Stimulated activated CD4-positive, alpha-beta T cell treated with anti-CD3 and anti-CD28 coated beads, Interleukin-4, amount 100 ng/mL, for 1 hour (primary cell): ENCODE results near the gene KCNC3.
"Not testable (repeated sequence)": the region's sequence is repeated elsewhere in the genome, so short reads cannot be mapped to it uniquely, and the experiment has no call there.

Experiments
- DNase-seq: peaks from one replicate; pipeline ENCODE4 v3.0.0-alpha.2; 2020

The KCNC3 gene

DNA sequence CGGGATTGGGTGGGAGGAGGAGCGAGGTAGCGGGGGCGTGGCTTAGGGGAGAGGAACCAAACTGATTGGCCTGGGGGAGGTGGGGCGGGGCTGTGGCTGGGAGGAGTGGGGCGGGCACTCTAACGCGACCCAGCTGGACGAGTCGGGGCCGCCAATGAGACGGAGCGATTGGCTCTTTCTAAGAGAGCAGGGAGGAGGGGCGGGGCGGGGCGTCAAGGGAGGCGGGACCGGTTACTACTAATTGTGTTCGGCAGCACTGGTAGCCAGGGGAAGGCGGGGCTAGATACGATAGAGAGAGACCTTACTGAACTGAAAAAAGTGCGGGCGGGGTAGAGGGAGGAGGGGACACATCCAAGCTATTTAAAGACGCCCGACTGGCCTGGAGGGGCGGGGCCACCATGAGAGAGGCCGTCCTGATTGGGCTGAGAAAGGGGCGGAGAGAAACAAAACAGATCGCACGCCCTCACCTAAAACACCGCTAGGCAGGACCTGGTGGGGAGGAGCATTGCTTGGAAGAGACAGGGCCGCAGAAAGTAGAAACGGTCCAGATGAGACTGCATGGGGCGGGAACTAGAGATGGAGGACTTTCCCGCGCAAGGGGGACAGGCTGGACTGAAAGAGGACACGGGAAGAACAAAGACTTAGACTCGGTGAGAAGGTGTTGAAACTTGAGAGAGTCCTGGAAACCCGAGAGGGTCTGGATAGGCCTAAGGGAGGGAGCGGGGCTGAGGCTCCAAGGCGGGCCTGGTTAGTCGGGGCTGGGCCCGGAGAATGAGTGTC is at the start of gene KCNC3:
TSS of gene KCNC3 (minus strand) at position 232 of the 780 bp plus-strand sequence. CDS start 295 bp downstream, outside the sequence.
- peak; percentile 96 for DNase-seq

DNA sequence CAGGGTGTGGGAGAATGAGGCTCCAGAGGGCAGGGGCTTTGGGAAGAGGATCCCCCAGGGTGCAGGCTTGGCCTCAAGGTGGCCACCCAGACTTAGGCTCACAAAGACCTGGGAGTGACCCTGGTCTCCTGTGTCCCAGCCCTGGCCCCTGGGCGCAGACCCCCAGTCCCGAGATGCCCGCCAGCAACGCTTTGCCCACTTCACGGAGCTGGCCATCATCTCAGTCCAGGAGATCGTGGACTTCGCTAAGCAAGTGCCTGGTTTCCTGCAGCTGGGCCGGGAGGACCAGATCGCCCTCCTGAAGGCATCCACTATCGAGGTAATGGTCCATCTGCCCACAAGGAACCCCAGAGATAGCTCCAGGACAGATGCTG is 49.7 kb upstream of the KCNC3 start:
- DNase-seq, result no peak

GRCh38 chr19:50378169-50378862 is 49.1 kb upstream of the KCNC3 start:
- no peak for DNase-seq

DNA sequence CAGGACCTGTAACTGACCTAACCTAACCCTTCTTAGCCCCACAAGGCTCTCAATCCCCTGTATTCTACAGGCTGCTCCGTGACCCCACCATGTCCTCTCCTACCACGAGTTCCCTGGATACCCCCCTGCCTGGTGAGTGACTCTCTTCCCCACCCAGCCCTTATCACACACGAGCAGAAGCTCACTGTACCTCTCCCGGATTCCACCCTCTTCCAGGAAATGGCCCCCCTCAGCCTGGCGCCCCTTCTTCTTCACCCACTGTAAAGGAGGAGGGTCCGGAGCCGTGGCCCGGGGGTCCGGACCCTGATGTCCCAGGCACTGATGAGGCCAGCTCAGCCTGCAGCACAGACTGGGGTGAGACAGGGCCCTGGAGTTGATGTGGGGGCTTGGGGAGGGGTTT is 48.3 kb upstream of the KCNC3 start:
- no peak for DNase-seq

GRCh38 chr19:50377051-50377461 is 47.9 kb upstream of the KCNC3 start:
- peak; percentile 62 for DNase-seq

DNA sequence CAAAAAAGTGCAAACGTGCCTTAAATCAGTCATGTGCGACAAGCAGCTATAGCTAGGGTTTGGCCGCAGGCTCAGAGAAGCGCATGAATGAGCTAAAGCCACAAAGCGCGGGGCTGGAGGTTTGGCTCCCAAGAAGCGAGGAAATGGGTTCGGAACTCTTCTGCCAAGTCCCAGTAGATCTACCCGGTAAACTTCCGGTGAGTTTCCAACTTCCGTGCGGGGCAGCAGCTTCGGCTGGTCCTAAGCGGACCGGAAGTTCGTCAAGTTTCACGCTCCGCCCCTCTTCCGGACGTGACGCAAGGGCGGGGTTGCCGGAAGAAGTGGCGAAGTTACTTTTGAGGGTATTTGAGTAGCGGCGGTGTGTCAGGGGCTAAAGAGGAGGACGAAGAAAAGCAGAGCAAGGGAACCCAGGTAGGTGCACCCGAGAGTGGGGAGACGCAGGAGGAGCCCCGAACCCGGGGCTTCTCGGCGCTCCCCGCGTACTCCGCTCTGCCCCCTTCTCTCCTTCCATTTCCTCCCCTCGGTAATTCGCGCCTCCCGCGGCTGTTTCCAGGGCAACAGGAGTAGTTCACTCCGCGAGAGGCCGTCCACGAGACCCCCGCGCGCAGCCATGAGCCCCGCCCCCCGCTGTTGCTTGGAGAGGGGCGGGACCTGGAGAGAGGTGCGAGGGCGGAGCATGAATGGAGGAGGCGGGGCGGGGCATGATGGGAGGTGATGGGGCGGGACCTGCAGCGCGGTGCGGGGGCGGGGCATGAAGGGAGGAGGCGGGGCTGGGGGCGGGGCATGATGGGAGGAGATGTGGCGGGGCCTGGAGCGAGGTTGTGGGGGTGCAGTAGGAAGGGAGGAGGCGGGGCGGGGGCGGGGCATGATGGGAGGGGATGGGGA is 47.2 kb upstream of the KCNC3 start, which contains the start of gene NR1H2:
TSS of gene NR1H2 (plus strand) at position 292 of the 885 bp plus-strand sequence. CDS start 1,149 bp downstream, outside the sequence.
- peak; percentile 92 for DNase-seq

DNA sequence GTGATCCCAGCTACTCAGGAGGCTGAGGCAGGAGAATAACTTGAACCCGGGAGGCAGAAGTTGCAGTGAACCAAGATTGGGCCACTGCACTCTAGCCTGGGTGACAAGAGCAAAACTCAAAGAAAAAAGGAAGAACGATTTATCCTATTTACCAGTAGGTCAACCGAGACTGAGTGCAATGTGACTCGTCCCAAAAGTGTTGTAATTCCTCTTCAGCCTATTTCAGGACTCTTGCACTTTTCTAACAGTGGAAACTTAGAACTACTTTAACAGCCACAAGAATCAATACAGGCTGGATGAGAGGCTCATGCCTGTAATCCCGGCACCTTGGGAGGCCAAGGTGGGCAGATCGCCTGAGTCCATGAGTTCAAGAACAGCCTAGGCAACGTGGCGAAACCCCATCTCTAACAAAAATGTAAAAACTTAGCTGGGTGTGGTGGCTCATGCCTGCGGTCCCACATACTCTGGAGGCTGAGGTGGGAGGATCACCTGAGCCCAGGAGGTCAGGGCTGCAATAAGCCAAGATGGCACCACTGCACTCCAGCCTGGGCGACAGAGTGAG is 42.8 kb upstream of the KCNC3 start:
- no peak for DNase-seq

DNA sequence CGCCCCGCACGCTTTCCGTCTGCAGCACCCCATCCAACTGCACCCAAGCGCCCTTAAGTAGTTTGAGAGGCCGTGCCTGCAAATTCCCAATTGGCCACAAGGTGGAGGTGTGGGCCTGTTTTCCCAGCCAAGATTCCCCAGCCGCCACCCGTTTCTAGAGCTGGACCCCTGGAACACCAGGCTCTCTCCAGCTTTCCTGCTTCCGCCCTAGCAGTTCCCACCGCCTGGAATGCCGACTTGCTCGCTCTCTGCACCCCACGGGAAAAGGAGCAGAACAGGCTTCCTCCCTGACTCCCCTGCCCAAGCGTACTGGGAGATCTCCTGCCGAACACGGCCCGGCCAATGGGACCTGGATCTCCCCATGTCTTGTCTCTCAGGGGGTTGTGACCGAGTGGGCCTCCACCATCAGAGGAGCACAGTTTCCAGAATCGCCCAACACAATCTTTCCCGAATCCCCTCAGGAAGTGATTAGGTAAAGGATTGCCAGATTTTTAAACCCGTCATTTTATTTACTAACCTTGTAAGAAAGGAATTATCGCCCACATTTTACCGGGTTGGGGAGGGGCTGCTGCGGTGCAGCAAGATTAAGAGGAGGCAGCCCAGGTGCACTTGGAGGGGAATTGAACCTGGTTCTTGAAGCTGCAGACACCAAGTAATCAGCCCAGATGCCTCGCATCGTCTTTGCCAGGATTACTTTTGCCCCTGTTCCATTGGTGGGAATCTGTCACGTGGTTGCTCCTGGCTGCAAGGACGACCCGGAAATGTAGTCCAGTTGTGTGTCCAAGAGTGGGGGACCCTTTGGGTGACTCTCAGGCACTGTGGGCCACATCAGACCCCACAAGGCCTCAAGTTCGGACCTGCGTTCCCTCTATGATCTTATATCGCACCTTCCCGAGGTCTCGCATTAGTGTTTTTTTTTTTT is 39.7 kb upstream of the KCNC3 start:
- DNase-seq, result peak; percentile 76

DNA sequence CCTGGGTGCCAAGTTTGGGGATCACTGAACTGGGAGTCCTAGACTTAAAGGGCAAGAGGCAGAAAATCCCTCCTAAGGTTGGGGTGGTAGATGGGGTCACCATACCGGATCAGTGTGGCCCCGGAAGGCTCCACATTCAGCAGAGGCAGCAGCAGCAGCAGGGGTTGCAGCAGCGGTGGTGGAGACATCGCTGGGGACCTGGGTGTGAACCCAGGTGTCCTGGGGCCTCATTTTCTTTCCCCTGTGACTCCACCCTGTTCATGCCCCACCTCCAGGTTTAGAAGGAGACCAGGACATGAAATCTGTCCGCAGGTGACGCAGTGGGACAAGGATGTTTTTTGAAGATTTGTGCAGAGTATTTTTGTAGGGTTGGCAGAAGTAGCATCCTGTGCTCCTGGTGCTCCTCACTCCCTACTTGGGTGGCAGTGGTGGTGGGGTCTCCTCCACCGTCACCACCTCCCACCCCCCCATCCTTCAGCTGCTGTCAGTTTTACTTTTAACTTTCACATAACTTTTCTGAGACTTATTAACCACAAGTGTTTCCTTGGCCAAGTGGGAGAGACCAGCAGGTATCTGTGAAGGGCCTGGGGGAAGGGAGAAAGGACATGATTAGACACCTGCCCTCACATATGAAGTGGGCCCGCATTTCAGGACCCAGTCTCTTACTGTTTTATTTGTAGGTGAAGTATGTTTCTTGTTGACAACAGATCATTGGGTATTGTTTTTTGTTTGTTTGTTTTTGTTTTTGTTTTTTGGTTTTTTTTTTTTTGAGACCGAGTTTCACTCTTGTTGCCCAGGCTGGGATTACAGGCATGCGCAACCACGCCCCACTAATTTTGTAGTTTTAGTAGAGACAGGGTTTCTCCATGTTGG is 36.5 kb upstream of the KCNC3 start, which contains the start of gene NAPSA:
TSS of gene NAPSA (minus strand) at position 206 of the 873 bp plus-strand sequence. CDS start at position 188, 18 bp downstream.
- no peak for DNase-seq

GRCh38 chr19:50362656-50363424 is 33.7 kb upstream of the KCNC3 start:
- DNase-seq, result no peak

DNA sequence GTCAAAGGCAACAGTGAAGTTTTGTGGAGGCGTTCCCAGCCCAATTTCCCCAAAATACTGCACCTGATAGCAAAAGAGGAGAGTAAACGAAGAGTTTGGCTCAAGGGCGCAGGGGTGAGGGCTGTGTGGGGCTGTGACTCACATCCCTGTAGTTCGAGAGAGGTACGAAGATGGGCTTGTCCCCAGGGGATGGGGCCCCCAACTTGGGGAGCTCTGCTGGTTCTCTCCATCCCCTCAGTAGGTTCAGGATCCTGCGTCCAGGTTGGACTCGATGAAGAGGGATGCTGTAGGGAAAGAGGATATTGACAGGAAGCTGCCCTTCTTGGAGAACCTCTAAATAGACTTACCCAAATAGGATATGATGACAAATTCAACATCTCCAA is 32.8 kb upstream of the KCNC3 start:
- no peak for DNase-seq

- no peak for DNase-seq
These were observed 32.3 kb upstream of the KCNC3 start for GRCh38 chr19:50361290-50362029.

DNA sequence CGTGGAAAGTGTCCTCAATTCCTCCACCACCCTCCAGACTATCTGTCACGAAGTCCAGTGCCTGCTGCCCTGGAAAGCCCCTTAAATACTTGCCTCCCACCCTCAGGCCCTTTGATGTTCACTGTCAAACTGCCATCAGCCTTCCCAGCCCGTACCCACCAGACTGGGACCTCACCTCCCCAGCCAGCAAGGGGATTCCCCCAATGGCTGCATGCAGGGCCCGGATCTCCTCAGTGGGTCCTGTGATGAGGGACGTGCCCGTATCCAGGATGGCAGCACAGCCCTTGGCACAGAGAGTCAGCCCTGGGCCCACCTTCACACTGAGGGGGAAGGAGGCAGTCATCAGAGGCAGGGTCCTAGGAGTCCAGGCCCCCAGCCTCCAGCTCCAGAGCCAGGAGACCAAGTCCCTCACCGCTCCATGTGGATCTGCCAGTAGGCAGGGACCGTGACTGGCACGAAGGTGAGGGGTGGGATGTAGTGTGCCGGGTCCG is 30.2 kb upstream of the KCNC3 start:
- no peak for DNase-seq

DNA sequence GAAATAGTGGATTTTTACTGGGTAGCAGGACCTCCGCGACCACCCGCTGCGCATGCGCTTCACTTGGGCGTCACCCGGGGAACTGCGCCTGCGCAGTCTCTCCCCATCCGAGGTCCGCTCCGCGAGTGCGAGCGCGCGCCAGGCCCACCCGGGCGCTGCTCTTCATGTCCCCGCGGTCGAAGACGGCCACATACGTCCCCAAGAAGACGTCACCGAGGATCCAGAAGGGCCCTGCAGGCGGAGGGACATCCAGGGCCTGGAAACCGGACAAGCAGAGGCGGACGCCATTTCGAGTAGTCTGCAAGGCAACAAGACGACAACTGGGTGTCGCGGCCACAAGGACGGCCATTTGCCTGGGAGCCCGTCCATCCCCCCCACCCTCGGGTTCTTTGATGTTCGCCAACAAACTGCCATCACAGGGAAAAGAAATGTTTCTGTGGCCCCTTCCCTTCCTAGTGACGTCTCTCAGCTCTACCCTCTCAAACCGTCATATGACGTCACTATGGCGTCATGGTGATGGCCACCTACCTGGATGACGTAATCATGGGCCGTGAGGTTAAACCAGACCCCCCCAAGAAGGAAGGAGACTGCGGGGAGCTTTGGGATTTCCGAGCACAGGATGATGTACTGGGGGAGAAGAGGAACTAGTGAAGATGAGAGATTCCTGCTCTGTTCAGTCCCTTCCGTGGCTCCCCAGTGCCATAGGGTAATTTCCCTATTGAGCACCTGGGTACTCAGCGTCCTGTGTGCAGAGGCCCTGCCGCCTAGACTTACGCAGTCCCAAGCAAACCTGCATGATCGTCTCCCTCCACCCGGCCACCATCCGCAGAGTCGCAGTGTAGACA is 29.5 kb upstream of the KCNC3 start:
- DNase-seq, result peak; percentile 80

GRCh38 chr19:50357178-50358100 is 28.3 kb upstream of the KCNC3 start:
- DNase-seq, result peak; percentile 89

DNA sequence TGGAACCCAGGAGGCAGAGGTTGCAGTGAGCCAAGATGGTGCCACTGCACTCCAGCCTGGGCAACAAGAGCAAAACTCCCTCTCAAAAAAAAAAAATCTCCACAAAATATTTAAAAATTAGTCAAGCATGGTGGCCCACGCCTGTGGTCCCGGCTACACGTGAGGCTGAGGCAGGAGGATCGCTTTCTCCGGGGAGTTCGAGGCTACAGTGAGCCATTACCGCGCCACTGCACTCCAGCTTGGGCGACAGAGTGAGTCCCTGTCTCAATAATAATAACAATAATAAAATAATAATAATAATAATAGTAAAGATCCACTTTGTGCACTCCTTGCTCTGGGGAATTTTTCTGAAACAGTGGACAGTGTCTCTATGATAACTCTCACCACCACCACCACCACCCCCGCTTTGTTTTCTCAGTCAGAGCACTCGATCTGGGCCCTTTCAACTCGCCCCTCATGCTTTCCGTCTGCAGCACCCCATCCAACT is 27.6 kb upstream of the KCNC3 start:
- no peak for DNase-seq

DNA sequence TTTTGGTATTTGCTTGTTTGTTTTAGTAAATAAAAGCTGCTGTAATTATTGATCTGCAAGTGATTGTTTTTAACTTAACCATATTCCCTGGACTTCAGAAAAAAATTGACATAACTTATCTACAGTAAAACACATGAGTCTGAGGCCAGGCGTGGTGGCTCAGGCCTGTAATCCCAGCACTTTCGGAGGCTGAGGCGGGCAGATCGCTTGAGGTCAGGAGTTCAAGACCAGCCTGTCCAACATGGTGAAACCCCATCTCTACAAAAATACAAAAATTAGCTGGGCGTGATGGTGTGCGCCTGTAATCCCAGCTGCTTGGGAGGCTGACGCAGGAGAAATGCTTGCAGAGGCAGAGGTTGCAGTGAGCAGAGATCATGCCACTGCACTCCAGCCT is 24.3 kb upstream of the KCNC3 start:
- DNase-seq, result not testable (repeated sequence)
